ENCODE measurements around the gene CENPX.

GRCh38 chr17:82012261-82012639, 10.4 kb downstream of the CENPX start:
- TF ChIP-seq POLR2A (IDR thresholded peaks at IDR 0.05; ENCODE audit: low read depth, low read length) (no peak), TAF1 (IDR thresholded peaks at IDR 0.05; ENCODE audit: borderline replicate concordance, low read depth, low read length) (no peak), POLR2AphosphoS5 (IDR thresholded peaks at IDR 0.05; ENCODE audit: low read depth, low read length) (no peak)
